Measurements from ENCODE around the gene NUDT14. TPM values are rescaled to one million over a fixed set of nuclear protein-coding genes. Genes with fewer than 3 reads are reported as not detected.

The NUDT14 gene
- total RNA-seq, 1 donor from 2014 or later = 15.2 TPM

DNA sequence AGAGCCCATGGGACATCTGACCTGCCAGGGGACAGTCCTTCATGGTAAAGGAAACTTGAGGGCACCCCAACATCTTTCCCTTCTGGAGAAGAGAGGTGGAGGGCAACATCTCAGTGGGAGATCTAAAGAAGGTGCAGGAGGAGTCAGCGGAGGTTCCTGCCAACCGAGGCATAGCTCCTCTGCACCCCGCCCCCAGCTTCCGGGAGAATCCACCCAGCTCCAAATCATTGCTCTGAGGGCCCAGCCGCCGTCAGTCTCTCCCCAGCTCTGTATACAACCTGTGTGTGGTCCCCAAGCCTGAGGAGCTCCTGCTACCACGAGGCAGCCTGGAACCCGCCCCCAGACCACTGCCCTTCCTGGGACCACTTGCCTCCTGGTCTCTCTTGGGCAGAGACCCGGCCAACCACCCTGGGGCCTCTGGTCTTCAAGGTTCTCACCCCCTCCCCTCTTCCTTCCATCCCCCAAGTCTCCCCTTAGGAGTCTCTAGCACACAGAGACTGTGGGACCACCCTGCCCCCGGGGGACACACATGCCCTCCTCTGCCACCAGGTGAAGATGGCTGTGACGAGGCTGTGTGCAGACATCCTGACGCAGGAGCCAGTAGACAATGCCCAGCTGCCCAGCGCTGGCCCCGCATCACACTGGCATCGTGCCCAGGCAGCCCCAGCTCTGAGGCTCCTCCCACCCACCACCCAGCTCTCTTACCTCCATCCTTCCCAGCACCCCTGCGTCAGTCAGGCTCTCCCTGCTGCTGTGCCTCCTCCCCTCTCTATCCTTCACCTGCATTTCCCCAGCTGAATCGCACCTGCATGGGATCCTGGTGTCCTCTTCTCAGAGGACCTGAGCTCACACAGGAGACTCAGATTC is 13.0 kb upstream of the NUDT14 start:
- H3K36me3 Mint-ChIP-seq (ENCODE audit: low read depth) = no peaks in the 10 kb centered on the region
- H3K4me1 Mint-ChIP-seq = peaks cover 33% of the 10 kb centered on the region
- POLR2A ChIA-PET = interaction anchor here (0.5 to 1.5 kb wide), 3 partner anchors 13 to 64 kb away, joined by 3 read pairs; partner anchors contain the start of gene NUDT14
- TF ChIP-seq, protein P1, sequence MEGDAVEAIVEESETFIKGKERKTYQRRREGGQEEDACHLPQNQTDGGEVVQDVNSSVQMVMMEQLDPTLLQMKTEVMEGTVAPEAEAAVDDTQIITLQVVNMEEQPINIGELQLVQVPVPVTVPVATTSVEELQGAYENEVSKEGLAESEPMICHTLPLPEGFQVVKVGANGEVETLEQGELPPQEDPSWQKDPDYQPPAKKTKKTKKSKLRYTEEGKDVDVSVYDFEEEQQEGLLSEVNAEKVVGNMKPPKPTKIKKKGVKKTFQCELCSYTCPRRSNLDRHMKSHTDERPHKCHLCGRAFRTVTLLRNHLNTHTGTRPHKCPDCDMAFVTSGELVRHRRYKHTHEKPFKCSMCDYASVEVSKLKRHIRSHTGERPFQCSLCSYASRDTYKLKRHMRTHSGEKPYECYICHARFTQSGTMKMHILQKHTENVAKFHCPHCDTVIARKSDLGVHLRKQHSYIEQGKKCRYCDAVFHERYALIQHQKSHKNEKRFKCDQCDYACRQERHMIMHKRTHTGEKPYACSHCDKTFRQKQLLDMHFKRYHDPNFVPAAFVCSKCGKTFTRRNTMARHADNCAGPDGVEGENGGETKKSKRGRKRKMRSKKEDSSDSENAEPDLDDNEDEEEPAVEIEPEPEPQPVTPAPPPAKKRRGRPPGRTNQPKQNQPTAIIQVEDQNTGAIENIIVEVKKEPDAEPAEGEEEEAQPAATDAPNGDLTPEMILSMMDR (IDR thresholded peaks at IDR 0.05) = no peak
- H3K9me3 Mint-ChIP-seq = no peaks in the 10 kb centered on the region
- DNase-seq (no peak), ATAC-seq (ENCODE audit: low read depth) (peak; percentile 33)
- peaks cover 30% of the 10 kb centered on the region for H3K27me3 Mint-ChIP-seq
- intact Hi-C loops (cut with micrococcal nuclease) = no loop called here
- CTCF ChIA-PET = no interaction called here
- no peak overlapping the region for H3K27ac Mint-ChIP-seq
- H3K4me3 Mint-ChIP-seq = peak overlapping the region; percentile 12

GRCh38 chr14:105192866-105193731 is 12.0 kb upstream of the NUDT14 start:
- H3K4me3 Mint-ChIP-seq = no peak overlapping the region
- DNase-seq (no peak), ATAC-seq (ENCODE audit: low read depth) (peak; percentile 42)
- no peaks in the 10 kb centered on the region for H3K36me3 Mint-ChIP-seq (ENCODE audit: low read depth)
- intact Hi-C loops (cut with micrococcal nuclease) = no loop called here
- H3K4me1 Mint-ChIP-seq = peaks cover 31% of the 10 kb centered on the region
- CTCF ChIA-PET = no interaction called here
- no peak overlapping the region for H3K27ac Mint-ChIP-seq
- TF ChIP-seq, protein P1 (IDR thresholded peaks at IDR 0.05) = no peak
- no peaks in the 10 kb centered on the region for H3K9me3 Mint-ChIP-seq
- POLR2A ChIA-PET = no interaction called here
- peaks cover 26% of the 10 kb centered on the region for H3K27me3 Mint-ChIP-seq

DNA sequence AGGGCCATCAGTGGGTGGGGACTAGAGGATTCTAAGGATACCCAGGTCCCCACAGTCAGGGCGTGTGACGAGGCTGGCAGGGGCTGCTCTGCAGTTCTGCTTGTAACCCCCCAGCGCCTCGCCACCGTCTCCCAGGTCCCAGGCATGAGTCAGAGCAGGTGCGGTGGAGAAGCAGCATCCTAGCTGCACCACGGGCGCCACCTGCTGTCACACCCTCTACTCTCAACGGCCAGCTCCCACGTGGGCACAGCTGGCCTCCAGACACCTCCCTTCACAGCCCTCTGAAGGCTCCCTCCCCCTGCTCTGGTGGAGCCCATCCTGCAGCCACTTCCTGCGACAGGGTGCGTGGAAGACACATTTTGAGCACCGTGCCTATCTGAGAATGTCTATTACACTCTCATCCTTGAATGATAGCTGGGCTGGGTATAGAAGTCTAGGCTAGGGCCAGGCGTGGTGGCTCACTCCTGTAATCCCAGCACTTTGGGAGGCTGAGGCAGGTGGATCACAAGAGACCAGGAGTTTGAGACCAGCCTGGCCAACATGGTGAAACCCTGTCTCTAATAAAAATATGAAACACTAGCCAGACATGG is 6.9 kb upstream of the NUDT14 start:
- no peak overlapping the region for H3K27ac Mint-ChIP-seq
- no peak for DNase-seq
- no peak for ATAC-seq (ENCODE audit: low read depth)
- ChIA-PET CTCF (no interaction called here), POLR2A (no interaction called here)
- H3K36me3 Mint-ChIP-seq (ENCODE audit: low read depth) = no peaks in the 10 kb centered on the region
- intact Hi-C loops (cut with micrococcal nuclease) = no loop called here
- H3K4me3 Mint-ChIP-seq = no peak overlapping the region
- peaks cover 16% of the 10 kb centered on the region for H3K27me3 Mint-ChIP-seq
- TF ChIP-seq, protein P1 (IDR thresholded peaks at IDR 0.05) = no peak
- H3K4me1 Mint-ChIP-seq = peaks cover 1% of the 10 kb centered on the region
- H3K9me3 Mint-ChIP-seq = no peaks in the 10 kb centered on the region

DNA sequence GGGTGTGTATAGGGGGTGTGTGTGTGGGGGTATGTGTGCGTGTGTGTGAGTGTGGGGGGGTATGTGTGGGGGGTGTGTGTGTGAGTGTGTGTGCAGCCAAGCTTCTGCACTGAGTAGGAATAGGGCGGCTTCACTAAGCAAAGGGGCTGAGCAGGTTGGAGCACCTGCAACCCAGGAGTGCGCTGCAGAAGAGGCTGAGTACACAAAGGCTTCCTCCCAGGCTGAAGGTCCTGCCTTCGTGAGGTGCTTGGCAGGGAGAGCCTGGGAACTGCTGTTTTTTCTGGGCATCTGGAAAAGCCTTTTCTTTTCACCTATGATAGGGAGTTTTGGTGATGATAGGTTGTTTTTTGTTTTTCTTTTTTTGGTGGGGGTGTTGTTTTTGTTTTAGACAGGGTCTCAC is 6.0 kb upstream of the NUDT14 start:
- intact Hi-C loops (cut with micrococcal nuclease) = no loop called here
- no peak overlapping the region for H3K4me3 Mint-ChIP-seq
- no peak overlapping the region for H3K27ac Mint-ChIP-seq
- TF ChIP-seq, protein P1 (IDR thresholded peaks at IDR 0.05) = no peak
- H3K4me1 Mint-ChIP-seq = peaks cover 3% of the 10 kb centered on the region
- H3K27me3 Mint-ChIP-seq = peaks cover 16% of the 10 kb centered on the region
- POLR2A ChIA-PET = no interaction called here
- no peaks in the 10 kb centered on the region for H3K36me3 Mint-ChIP-seq (ENCODE audit: low read depth)
- CTCF ChIA-PET = no interaction called here
- DNase-seq = no peak
- ATAC-seq (ENCODE audit: low read depth) = no peak
- H3K9me3 Mint-ChIP-seq = no peaks in the 10 kb centered on the region

GRCh38 chr14:105185973-105186372 is 4.9 kb upstream of the NUDT14 start:
- CTCF ChIA-PET = no interaction called here
- Mint-ChIP-seq H3K9me3 (no peaks in the 10 kb centered on the region), H3K36me3 (ENCODE audit: low read depth) (no peaks in the 10 kb centered on the region), H3K4me3 (no peak overlapping the region), H3K4me1 (peaks cover 4% of the 10 kb centered on the region), H3K27ac (no peak overlapping the region), H3K27me3 (peaks cover 16% of the 10 kb centered on the region)
- intact Hi-C loops (cut with micrococcal nuclease) = no loop called here
- DNase-seq = no peak
- POLR2A ChIA-PET = no interaction called here
- TF ChIP-seq, protein P1 (IDR thresholded peaks at IDR 0.05) = no peak
- ATAC-seq (ENCODE audit: low read depth) = no peak
